D341Med (cell line): ENCODE data around the gene PIK3CB.
"Not testable (repeated sequence)": the region's sequence is repeated elsewhere in the genome, so short reads cannot be mapped to it uniquely, and the experiment has no call there.

Source experiments
- DNase-seq: peaks from one replicate; pipeline ENCODE4 v3.0.0; 2012; ENCODE audit warnings: low spot score

Gene PIK3CB

GRCh38 chr3:138747225-138747624 is 87.5 kb downstream of the PIK3CB start:
- no peak for DNase-seq

DNA sequence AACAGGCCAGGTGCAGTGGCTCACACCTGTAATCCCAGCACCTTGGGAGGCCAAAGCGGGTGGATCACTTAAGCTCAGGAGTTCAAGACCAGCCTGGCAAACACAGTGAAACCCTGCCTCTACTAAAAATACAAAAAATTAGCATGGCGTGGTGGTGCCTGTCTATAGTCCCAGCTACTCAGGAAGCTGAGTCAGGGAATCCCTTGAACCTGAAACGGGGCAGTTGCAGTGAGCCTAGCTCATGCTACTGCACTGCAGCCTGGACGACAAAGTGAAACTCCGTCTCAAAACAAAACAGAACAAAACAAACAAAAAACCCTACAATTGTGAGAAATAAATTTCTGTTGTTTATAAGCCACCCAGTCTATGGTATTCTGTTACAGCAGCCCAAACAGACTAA is 94.7 kb downstream of the PIK3CB start:
- no peak for DNase-seq

GRCh38 chr3:138732456-138732855 is 102.3 kb downstream of the PIK3CB start:
- no peak for DNase-seq

DNA sequence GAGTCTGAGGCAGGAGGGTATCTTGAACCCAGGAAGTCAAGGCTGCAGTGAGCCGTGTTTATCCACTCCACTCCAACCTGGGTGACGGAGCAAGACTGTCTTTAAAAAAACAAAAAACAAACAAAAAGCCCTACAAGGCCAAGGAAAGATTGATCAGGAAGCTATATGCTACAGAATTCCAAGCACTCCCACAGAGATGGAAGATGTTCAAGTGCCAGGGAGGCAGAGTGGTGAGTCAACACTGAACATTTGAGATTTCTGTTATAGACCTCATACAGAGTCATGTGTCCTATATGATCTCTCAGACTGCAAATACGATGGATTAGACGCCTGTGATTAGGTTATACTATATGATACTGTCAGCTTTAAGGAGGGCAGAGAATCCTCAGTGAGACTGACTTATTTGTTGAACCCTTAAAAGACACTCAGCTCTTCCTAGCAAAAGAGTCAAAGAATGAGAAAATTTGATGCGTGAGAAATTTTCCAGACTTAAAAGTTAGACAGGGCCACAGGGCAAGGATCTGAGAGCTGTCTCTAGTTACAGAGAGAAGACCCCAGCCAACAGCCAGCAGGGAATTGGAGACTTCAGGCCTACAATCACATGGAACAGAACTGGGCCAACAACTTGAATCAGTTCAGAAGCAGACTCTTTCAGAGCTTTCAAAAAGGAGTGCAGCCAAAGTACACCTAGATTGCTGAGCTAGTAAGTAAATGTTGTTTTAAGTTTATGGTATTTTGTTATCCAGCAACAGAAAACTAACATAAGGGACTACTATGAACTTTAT is 107.6 kb downstream of the PIK3CB start:
- DNase-seq = no peak

DNA sequence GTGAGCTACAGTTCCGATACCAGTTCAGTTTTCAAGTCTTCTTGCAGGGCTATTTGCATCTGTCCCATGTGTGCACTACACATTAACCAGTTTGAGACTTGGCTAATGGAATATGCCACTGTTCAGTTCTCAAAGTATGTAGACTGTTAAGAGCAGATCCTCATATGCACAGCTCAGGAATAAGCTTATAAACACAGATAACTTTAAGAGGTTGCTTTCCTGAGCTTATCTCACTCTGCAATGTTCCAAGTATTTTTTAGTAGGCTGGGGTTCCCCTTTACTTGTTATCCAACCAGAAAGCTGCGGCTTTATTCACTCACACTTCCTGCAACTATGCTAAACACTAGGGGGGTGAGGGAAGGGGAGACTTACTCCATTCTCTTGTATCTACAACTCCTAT is 108.7 kb downstream of the PIK3CB start:
- not testable (repeated sequence) for DNase-seq

DNA sequence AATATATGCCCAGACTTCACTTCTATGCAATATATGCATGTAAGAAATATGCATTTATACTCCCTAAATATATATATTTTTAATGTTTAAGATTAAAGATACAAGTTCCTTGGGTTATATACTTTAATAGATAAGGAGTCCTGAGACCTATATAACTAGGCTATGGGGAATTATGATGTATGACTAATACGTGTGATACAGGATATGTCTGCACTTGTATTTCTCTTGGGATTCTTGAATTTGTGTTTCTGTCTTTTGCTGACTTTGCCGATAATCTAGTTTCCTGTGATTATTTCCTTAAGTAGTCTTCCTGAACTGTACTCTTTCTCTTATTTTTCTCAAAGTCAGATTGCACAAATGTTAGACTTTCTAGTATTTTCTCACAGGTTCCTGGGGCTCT is 109.6 kb downstream of the PIK3CB start:
- DNase-seq = no peak

- DNase-seq = no peak
Observed at GRCh38 chr3:138724443-138724842, 110.3 kb downstream of the PIK3CB start.

- no peak for DNase-seq
Observed at GRCh38 chr3:138718849-138719248, 115.9 kb downstream of the PIK3CB start.

- DNase-seq = no peak
Observed at GRCh38 chr3:138717348-138717747, 117.4 kb downstream of the PIK3CB start.

GRCh38 chr3:138712086-138712485 is 122.6 kb downstream of the PIK3CB start:
- DNase-seq = no peak

DNA sequence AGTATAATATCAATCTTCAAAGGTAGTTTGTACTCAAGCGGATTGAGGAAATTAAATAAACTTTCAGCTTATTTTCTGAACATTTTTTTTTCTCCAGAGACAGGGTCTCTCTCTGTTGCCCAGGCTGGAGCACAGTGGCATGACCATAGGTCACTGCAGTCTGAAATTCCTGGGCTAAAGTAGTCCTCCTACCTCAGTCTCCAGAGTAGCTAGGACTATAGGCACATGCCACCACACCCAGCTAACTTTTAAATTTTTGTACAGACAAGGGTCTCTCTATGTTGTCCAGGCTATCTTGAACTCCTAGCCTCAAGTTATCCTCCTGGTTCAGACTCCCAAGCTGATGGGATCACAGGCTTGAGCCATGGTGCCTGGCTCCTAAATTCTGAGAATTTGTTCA is 129.1 kb downstream of the PIK3CB start:
- DNase-seq = no peak

GRCh38 chr3:138696666-138697370 is 137.9 kb downstream of the PIK3CB start:
- DNase-seq = no peak

DNA sequence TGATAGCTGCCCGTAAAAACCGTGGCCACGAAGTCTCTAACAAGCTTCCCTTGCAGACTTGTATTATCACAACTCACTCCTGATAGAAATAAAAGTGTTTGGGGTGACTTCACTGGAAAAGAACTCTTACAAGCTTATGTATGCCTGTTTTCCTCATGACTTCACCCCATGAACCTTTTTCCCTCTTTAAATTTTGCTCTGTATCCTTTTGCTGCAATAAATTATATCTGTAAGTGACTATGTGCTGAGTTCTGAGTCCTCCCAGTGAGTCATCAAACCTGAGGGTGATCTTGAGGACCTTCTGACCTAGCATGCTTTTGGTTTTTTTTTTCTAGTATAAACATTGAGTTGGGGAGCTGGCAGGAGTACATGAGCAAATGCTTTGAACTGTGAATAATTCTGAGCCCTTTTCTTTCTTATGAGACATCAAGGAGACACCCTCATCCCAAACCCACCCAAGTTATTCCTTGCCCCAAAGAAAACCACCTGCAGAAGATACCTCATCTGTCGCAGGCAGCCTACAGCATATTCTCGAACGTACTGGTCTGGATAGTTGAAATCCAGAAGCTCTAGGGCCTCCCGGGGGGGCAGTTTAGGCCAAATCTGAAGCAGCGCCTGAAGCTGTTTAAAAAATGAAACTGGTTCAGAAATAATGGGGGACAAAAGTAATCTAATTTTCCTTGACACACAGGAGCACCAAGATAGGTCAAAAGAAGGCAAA is 140.3 kb downstream of the PIK3CB start:
- DNase-seq = no peak

DNA sequence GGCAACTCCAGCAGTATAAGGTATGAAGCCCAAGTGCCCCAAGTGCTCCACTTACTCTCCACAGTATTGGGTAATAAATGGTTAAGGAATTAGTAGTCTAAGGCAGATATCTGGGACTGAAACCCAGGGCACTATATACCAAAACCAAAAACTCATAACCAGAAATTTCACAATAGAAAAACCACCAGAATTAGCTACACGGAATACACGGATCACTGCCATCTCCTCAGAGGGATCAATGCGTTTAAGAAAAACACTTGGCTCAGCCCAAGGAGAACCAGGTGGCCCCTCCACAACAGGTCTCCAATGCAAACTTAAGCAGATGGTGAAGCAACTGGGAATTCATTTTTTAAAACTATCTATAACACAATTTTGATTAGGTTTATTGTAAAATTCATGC is 142.6 kb downstream of the PIK3CB start:
- no peak for DNase-seq

- no peak for DNase-seq
Observed at GRCh38 chr3:138691351-138691750, 143.4 kb downstream of the PIK3CB start.

GRCh38 chr3:138690036-138690435 is 144.7 kb downstream of the PIK3CB start:
- DNase-seq = no peak

DNA sequence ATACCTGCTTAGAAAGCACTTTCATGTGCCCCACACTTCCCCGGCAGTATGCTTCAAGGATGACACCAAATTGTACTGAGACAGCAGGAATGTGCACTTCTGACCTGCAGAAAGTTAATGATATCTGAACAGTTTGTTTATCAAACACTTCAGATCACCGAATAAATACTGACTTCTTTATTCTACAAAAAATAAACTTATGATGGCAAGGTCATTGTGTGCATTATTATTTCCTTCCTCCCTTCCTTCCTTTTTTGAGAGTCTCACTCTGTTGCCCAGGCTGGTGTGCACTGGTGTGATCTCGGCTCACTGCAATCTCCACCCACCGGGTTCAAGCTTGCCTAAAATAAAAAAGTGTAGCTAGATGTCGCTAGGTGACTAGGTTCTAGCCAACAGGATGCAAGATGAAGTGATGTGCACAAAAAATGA is 145.8 kb downstream of the PIK3CB start:
- no peak for DNase-seq

DNA sequence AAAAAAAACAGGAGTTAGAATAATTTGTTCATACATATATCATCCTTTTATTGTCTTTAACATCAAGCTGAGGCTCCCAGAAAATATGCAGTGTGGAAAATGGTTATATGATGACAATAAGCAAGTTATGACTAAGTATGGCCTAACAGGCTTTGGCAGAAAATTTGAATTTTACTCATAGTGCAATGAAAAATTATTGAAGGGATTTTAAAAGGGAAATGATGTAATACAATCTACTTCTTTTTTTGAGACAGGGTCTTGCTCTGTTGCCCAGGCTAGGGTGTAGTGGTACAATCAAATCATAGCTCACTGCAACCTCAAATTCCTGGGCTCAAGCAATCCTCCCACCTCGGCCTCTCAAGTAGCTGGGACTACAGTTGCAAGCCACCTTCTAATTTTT is 147.5 kb downstream of the PIK3CB start:
- DNase-seq = no peak

DNA sequence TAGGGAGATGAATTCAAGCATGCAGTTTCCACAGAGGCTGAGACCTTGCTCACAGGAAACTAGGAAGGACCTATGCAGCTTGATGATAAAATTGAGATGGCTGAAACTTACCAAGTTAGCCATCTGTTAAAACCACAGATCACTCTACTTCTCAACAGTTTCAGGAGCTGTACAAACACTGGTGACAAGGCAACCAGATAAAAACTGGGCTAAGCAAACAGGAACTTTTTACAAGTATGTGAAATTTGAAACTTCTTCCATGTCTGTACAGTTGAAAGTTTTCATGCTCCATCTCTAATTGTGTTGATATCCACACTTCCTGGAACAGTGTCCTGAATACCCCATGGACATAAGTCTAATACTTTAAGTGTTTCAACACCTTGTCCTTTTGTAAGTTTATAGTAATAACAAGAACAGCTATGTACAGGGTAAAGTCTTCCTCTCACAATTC is 147.9 kb downstream of the PIK3CB start:
- DNase-seq = no peak

DNA sequence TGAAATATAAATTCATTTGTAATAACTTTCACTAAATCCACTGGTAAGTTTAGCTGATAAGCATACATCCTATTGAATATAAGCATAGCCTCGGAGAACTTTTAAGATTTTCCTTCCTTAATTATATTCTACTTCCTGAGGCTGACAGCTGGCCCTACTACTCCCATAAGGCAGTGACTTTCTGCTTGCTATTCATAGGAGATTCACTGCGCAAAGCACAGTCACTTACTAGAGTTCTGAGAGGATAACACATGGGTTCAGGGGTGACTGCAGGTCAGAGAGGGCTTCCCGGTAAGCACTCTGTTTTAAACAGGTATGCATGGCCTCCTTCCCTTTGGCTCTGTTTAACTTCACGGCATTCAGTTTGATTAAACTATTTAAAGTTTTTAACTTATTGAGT is 150.3 kb downstream of the PIK3CB start:
- no peak for DNase-seq

DNA sequence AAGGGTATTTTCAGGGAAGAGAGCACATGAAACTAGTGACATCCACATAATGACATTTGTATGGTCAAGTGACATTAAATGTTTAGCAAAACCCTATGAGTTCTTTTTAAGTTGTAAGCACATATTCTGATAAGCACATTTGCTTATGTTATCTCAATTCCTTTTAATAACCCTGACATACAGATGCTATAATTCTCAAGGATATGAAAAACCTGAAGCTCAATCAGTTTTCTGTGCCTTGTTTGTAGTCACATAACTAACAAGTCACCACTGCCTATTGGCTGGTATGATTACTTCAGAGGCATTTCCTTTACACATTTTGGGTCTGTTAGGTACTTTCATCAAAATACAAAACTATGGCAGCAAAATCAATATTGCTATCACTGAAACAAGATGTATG is 152.1 kb downstream of the PIK3CB start:
- DNase-seq = no peak

GRCh38 chr3:138681463-138682220 is 153.1 kb downstream of the PIK3CB start:
- DNase-seq = no peak
